Neural cell (in vitro differentiated cells): ENCODE data around the gene MSH3. TPM values are rescaled to one million over a fixed set of nuclear protein-coding genes. Genes with fewer than 3 reads are reported as not detected.

ENCODE experiments used
- H2AFZ ChIP-seq: fragments of 200-600, 300-800 bp; sonication (generic), shearing (Covaris generic); 2 replicates; pipeline ENCODE4 v1.6.0; 2014; ENCODE audit warnings: low read depth, mild to moderate bottlenecking, antibody characterized with exemption, low read length, moderate library complexity
- H3F3A ChIP-seq: fragments of 200-600 bp; shearing (Covaris generic); 2 replicates; pipeline ENCODE4 v1.6.1; 2016; ENCODE audit warnings: mild to moderate bottlenecking, moderate library complexity, mixed read lengths, antibody characterized with exemption, low read length; ENCODE audit not compliant: insufficient read depth, poor library complexity, severe bottlenecking
- H3K27ac ChIP-seq: fragments of 200-600, 300-800 bp; sonication (generic), shearing (Covaris generic); 2 replicates; pipeline ENCODE4 v1.5.1; 2014; ENCODE audit warnings: mild to moderate bottlenecking, low read length, moderate library complexity
- H3K27me3 ChIP-seq: fragments of 300-800, 200-600 bp; sonication (generic), shearing (Covaris generic); 2 replicates; pipeline ENCODE4 v1.6.0; 2014; ENCODE audit warnings: mild to moderate bottlenecking, low read depth, low read length, moderate library complexity; ENCODE audit not compliant: insufficient read depth
- H3K36me3 ChIP-seq: fragments of 300-800, 200-600 bp; sonication (generic), shearing (Covaris generic); 2 replicates; pipeline ENCODE4 v1.5.1; 2014; ENCODE audit warnings: mild to moderate bottlenecking, antibody characterized with exemption, low read length, moderate library complexity; ENCODE audit not compliant: insufficient read depth
- H3K4me2 ChIP-seq: fragments of 300-800, 200-600 bp; sonication (generic), shearing (Covaris generic); 2 replicates; pipeline ENCODE4 v1.6.0; 2014; ENCODE audit warnings: mild to moderate bottlenecking, low read length
- H3K4me3 ChIP-seq: fragments of 300-800, 200-600 bp; sonication (generic), shearing (Covaris generic); 2 replicates; pipeline ENCODE4 v1.5.1; 2014; ENCODE audit warnings: mild to moderate bottlenecking, low read length, moderate library complexity
- H3K79me2 ChIP-seq: fragments of 200-600 bp; shearing (Covaris generic); replicated peaks from 2 replicates; pipeline ENCODE4 v1.6.0; 2014; ENCODE audit warnings: mild to moderate bottlenecking, low read length, moderate library complexity; ENCODE audit not compliant: insufficient read depth
- H3K9ac ChIP-seq: fragments of 300-800, 200-600 bp; sonication (generic), shearing (Covaris generic); 2 replicates; pipeline ENCODE4 v1.6.1; 2016; ENCODE audit warnings: mild to moderate bottlenecking, low read length, mixed read lengths
- H3K9me2 ChIP-seq: fragments of 200-600 bp; shearing (Covaris generic); 2 replicates; pipeline ENCODE4 v1.6.1; 2016; ENCODE audit warnings: mild to moderate bottlenecking, low read length, mixed read lengths; ENCODE audit not compliant: insufficient read depth
- H3K9me3 ChIP-seq: fragments of 200-600, 300-800 bp; sonication (generic), shearing (Covaris generic); 2 replicates; pipeline ENCODE4 v1.6.1; 2016; ENCODE audit warnings: mild to moderate bottlenecking, mixed run types, low read length, moderate library complexity, mixed read lengths
- H4K20me1 ChIP-seq: fragments of 200-600 bp; shearing (Covaris generic); 2 replicates; pipeline ENCODE4 v1.6.1; 2016; ENCODE audit warnings: mild to moderate bottlenecking, mixed run types; ENCODE audit not compliant: insufficient read depth
- CTCF ChIP-seq: fragments of 450-650 bp; IDR thresholded peaks from 2 replicates; pipeline ENCODE4 v1.5.1; 2014; ENCODE audit warnings: antibody characterized with exemption, mild to moderate bottlenecking, moderate library complexity; ENCODE audit not compliant: poor library complexity, severe bottlenecking
- EP300 ChIP-seq: fragments of 450-650 bp; conservative IDR thresholded peaks from 2 replicates; pipeline ENCODE4 v1.6.1; 2014; ENCODE audit warnings: antibody characterized with exemption, mild to moderate bottlenecking, moderate library complexity; ENCODE audit not compliant: poor library complexity, severe bottlenecking
- EZH2 ChIP-seq: fragments of 200-600, 300-800 bp; shearing (Covaris generic), sonication (generic); IDR thresholded peaks from 2 replicates; pipeline ENCODE4 v1.6.1; 2014; ENCODE audit warnings: antibody characterized with exemption, low read length, borderline replicate concordance, mild to moderate bottlenecking; ENCODE audit not compliant: insufficient read depth, poor library complexity, severe bottlenecking
- MXI1 ChIP-seq: fragments of 450-650 bp; conservative IDR thresholded peaks from 2 replicates; pipeline ENCODE4 v1.6.1; 2014; ENCODE audit warnings: antibody characterized with exemption, mild to moderate bottlenecking; ENCODE audit not compliant: poor library complexity, severe bottlenecking
- POLR2AphosphoS5 ChIP-seq: IDR thresholded peaks from 2 replicates; pipeline ENCODE4 v1.6.1; 2012
- RAD21 ChIP-seq: fragments of 450-650 bp; conservative IDR thresholded peaks from 2 replicates; pipeline ENCODE4 v1.6.1; 2014; ENCODE audit warnings: antibody characterized with exemption, mild to moderate bottlenecking, moderate library complexity
- REST ChIP-seq: IDR thresholded peaks from 2 replicates; pipeline ENCODE4 v1.6.1; 2012; ENCODE audit warnings: borderline replicate concordance
- SMC3 ChIP-seq: fragments of 450-650 bp; conservative IDR thresholded peaks from 2 replicates; pipeline ENCODE4 v1.6.1; 2014; ENCODE audit warnings: antibody characterized with exemption, mild to moderate bottlenecking, moderate library complexity; ENCODE audit not compliant: poor library complexity
- TAF1 ChIP-seq: IDR thresholded peaks from 2 replicates; pipeline ENCODE4 v1.6.1; 2012; ENCODE audit warnings: low read depth
- polyA plus RNA-seq: library from polyadenylated mRNA; depleted of rRNA; stranded (reverse); fragments of >200 nt; gene quantifications from 2 replicates; pipeline ENCODE4 v1.2.3, GENCODE V29; 2014

MSH3 gene
- polyA plus RNA-seq, 1 donor from 2014 or later: 9.8 TPM

GRCh38 chr5:80747922-80748321 is 93.5 kb downstream of the MSH3 start:
- H3K4me3 ChIP-seq: no peak overlapping the region
- no peaks in the 10 kb centered on the region for H3K9me3 ChIP-seq
- H3K4me2 ChIP-seq: no peak overlapping the region
- no peaks in the 10 kb centered on the region for H3K36me3 ChIP-seq
- H3K9me2 ChIP-seq: no peaks in the 10 kb centered on the region
- no peak overlapping the region for H3K27ac ChIP-seq
- H2AFZ ChIP-seq: no peak overlapping the region
- H3K79me2 ChIP-seq: no peaks in the 10 kb centered on the region
- H4K20me1 ChIP-seq: no peaks in the 10 kb centered on the region
- H3F3A ChIP-seq: no peaks in the 10 kb centered on the region
- H3K27me3 ChIP-seq: no peaks in the 10 kb centered on the region
- H3K9ac ChIP-seq: no peak overlapping the region
- TF ChIP-seq CTCF: no peak
- TF ChIP-seq POLR2AphosphoS5: no peak
- no peak for TF ChIP-seq EZH2
- no peak for TF ChIP-seq EP300
- no peak for TF ChIP-seq SMC3

GRCh38 chr5:80752427-80752826 is 98.0 kb downstream of the MSH3 start:
- TF ChIP-seq POLR2AphosphoS5 (no peak), SMC3 (no peak), CTCF (no peak), REST (no peak), EP300 (no peak), MXI1 (no peak), RAD21 (no peak), TAF1 (no peak)

More at GRCh38 chr5:80752427-80752826, 98.0 kb downstream of the MSH3 start:
- Histone ChIP-seq H3K9ac (no peak overlapping the region), H3K27me3 (no peaks in the 10 kb centered on the region), H3F3A (no peaks in the 10 kb centered on the region), H2AFZ (no peak overlapping the region), H3K9me2 (no peaks in the 10 kb centered on the region), H4K20me1 (no peaks in the 10 kb centered on the region), H3K4me2 (no peak overlapping the region), H3K9me3 (no peaks in the 10 kb centered on the region), H3K4me3 (no peak overlapping the region), H3K36me3 (no peaks in the 10 kb centered on the region), H3K27ac (no peak overlapping the region), H3K79me2 (no peaks in the 10 kb centered on the region)
